Loucy (cell line): ENCODE results near the gene CIRBP.

Experiments used
- EZH2phosphoT487 ChIP-seq: fragments of 200-600 bp; IDR thresholded peaks from 2 replicates; pipeline ENCODE4 v1.6.1; 2018; ENCODE audit warnings: antibody characterized with exemption, mild to moderate bottlenecking, moderate library complexity, borderline replicate concordance
- TF ChIP-seq, protein P1 (sequence below): fragments of 200-600 bp; sonication (generic); conservative IDR thresholded peaks from 2 replicates; pipeline ENCODE4 v1.5.1; 2014; ENCODE audit warnings: mild to moderate bottlenecking, antibody characterized with exemption, low read length

DNA sequence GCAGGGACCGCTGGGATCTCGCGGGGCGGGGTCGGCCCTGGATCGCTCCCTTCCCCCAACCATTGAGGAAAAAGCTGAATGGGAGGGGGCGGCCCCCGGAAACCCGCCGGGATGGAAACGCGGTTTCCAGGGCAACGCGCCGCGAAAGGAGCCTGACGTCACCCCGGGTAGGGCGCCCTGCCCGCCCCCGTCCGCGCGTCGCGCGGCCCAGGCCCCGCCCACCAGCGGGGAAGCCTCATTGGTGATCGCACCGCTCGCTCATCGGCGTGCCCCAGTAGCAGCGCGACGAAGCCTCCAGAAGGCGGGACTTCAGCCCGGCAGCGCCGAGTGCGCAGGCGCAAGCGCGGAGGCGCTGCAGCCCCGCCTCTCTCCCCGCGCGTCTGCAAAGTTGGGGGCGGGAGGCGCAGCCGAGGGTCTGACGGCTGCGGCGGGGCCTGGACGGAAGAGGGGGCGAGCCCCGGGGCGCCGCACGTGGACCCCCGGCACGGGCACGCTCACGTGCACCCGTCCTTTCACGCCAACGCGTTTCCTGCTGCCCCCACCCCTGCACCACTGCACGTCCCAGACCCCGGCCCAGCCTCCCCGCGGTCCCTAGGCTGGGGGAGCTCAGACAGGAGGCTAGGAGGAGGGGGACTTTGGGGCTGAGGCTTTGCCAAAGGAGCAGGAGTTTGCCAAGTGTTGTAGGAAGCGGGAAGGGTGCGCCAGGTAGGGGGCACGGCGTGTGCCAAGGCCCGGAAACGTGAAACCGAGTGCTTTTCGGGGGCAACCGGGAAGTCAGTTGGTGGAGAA, 8.2 kb upstream of the CIRBP start:
- TF ChIP-seq, protein P1, sequence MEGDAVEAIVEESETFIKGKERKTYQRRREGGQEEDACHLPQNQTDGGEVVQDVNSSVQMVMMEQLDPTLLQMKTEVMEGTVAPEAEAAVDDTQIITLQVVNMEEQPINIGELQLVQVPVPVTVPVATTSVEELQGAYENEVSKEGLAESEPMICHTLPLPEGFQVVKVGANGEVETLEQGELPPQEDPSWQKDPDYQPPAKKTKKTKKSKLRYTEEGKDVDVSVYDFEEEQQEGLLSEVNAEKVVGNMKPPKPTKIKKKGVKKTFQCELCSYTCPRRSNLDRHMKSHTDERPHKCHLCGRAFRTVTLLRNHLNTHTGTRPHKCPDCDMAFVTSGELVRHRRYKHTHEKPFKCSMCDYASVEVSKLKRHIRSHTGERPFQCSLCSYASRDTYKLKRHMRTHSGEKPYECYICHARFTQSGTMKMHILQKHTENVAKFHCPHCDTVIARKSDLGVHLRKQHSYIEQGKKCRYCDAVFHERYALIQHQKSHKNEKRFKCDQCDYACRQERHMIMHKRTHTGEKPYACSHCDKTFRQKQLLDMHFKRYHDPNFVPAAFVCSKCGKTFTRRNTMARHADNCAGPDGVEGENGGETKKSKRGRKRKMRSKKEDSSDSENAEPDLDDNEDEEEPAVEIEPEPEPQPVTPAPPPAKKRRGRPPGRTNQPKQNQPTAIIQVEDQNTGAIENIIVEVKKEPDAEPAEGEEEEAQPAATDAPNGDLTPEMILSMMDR, result no peak
- TF ChIP-seq EZH2phosphoT487, result no peak
